Activated CD4-positive, CD25-positive, alpha-beta regulatory T cell treated with anti-CD3 and anti-CD28 coated beads, Interleukin-2, amount 50 U/mL, for 24 hours (primary cell): ENCODE data around the gene BMERB1.
A peak's percentile ranks its signal among the peaks of the same experiment; 100 is the strongest.

Source experiments
- ATAC-seq, 2 donors: fragments of 150-1000 bp; cut with Tn5 transposase; one replicate each; pipeline ENCODE4 v1.10.0; 2021; ENCODE audit warnings: mild to moderate bottlenecking in 1 of 2, moderate library complexity in 1 of 2

The BMERB1 gene

GRCh38 chr16:15616475-15617165 is 182.2 kb downstream of the BMERB1 start:
- ATAC-seq: no peak

- no peak for ATAC-seq
These were observed 183.5 kb downstream of the BMERB1 start for GRCh38 chr16:15617901-15618300.

GRCh38 chr16:15618392-15618791 is 184.0 kb downstream of the BMERB1 start:
- no peak for ATAC-seq

GRCh38 chr16:15620611-15621195 is 186.3 kb downstream of the BMERB1 start:
- ATAC-seq: no peak

DNA sequence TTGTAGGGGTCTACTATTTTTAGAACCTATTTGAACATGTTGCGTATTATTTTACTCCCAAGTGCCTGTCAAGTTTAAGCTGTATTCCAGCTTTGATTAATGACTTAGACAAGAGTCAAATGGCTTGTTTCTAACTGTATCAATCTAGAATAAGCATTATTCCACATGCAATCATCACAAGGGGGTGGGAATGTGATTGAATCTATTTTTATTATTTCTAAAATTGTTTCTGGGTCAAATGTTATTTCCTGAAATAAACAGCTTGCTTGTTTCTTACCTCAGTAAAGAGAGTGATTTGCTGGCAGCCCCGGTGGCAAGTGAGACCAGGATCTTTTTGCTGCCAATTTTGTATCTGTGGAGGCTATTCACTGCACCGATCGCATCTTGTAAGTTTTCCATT is 187.1 kb downstream of the BMERB1 start:
- ATAC-seq: no peak

- ATAC-seq: no peak
These were observed 187.5 kb downstream of the BMERB1 start for GRCh38 chr16:15621889-15622288.

DNA sequence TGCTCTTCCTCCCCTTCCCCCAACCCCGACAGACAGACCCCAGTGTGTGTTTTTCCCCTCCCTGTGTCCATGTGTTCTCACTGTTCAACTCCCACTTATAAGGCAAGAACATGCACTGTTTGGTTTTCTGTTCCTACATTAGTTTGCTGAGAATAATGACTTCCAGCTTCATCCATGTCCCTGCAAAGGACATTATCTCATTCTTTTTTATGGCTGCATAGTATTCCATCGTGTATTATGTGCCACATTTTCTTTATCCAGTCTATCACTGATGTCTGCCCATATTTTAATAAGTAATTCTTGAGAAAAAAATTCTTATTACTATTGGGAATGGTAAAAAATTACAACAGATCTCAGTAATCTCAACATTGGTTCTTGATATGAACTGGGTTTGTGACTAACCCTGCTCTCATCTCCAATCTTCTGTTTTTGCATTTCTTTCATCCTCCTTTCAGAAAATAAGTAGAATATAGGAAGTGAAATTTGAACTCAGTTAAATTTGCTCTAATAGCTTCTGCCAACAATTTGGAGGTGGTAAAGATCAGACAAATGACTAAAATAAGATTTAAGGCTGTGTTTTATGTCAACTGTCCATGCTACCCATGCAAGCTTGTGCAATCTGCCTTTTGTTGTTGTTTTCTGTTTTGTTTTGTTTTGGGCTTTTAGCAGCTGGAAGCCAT is 197.5 kb downstream of the BMERB1 start:
- ATAC-seq: no peak

- no peak for ATAC-seq
These were observed 201.5 kb downstream of the BMERB1 start for GRCh38 chr16:15635926-15636325.

DNA sequence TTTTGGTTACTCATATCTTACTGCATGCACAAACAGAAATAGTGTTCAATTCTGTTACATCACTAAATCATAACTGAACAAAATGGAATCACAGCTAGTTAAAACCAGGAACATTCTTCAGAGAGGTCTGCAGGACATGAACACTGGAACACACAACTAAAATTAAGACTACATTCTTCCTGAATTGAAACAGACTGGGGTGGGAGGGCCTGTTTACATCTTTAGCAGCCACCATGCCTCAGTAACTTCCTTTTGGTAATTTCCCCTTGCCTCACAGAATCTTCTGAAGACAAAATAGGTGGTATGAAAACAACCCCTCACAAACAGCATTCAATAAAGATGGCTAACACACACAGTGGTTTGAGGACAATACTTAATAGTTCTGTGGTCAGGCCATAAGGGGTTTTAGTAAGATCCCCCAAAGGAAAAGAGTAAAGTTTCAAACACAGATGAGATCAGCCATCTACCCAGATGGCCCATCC is 202.0 kb downstream of the BMERB1 start:
- peak; percentile 23 to 30 for ATAC-seq
